Astrocyte (in vitro differentiated cells and primary cell): ENCODE measurements around the gene PNMA3.

Experiments used
- EZH2 ChIP-seq: IDR thresholded peaks from 2 replicates; pipeline ENCODE4 v1.6.1; 2012; ENCODE audit warnings: mild to moderate bottlenecking, low read length, inconsistent platforms; ENCODE audit not compliant: insufficient read depth
- TF ChIP-seq, protein P1 (sequence below): IDR thresholded peaks from 2 replicates; pipeline ENCODE4 v1.5.1; 2011; ENCODE audit warnings: low read depth, mild to moderate bottlenecking, inconsistent platforms, low read length, moderate library complexity; ENCODE audit not compliant: insufficient read depth

DNA sequence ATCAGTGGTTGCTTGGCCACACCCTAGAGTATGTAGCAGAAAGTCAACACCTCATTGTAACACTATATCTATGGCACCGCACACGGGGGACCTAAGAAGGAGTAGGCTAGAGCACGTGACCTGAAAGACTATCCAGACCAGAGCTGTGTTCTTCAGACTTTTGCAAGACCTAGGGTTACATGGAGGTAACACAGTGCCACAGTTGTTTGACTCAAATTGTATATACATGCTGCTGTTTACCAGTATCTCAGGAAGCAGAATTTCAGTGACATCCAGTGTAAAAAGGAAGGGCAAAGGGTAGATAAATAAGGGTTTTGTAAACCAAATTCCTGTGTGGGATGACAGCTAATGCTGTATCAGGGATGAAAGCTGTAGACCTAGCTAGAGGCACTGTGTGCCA lies 46.1 kb downstream of the PNMA3 start:
- TF ChIP-seq, protein P1, sequence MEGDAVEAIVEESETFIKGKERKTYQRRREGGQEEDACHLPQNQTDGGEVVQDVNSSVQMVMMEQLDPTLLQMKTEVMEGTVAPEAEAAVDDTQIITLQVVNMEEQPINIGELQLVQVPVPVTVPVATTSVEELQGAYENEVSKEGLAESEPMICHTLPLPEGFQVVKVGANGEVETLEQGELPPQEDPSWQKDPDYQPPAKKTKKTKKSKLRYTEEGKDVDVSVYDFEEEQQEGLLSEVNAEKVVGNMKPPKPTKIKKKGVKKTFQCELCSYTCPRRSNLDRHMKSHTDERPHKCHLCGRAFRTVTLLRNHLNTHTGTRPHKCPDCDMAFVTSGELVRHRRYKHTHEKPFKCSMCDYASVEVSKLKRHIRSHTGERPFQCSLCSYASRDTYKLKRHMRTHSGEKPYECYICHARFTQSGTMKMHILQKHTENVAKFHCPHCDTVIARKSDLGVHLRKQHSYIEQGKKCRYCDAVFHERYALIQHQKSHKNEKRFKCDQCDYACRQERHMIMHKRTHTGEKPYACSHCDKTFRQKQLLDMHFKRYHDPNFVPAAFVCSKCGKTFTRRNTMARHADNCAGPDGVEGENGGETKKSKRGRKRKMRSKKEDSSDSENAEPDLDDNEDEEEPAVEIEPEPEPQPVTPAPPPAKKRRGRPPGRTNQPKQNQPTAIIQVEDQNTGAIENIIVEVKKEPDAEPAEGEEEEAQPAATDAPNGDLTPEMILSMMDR = no peak
- TF ChIP-seq EZH2 = no peak
